Neural cell (in vitro differentiated cells): ENCODE data around the gene HDAC9.

Experiments
- CTCF ChIP-seq: fragments of 450-650 bp; IDR thresholded peaks from 2 replicates; pipeline ENCODE4 v1.5.1; 2014; ENCODE audit warnings: antibody characterized with exemption, mild to moderate bottlenecking, moderate library complexity; ENCODE audit not compliant: poor library complexity, severe bottlenecking
- EZH2 ChIP-seq: fragments of 200-600, 300-800 bp; shearing (Covaris generic), sonication (generic); IDR thresholded peaks from 2 replicates; pipeline ENCODE4 v1.6.1; 2014; ENCODE audit warnings: antibody characterized with exemption, low read length, borderline replicate concordance, mild to moderate bottlenecking; ENCODE audit not compliant: insufficient read depth, poor library complexity, severe bottlenecking
- POLR2AphosphoS5 ChIP-seq: IDR thresholded peaks from 2 replicates; pipeline ENCODE4 v1.6.1; 2012
- REST ChIP-seq: IDR thresholded peaks from 2 replicates; pipeline ENCODE4 v1.6.1; 2012; ENCODE audit warnings: borderline replicate concordance

- no peak for TF ChIP-seq REST
- no peak for TF ChIP-seq CTCF
- TF ChIP-seq POLR2AphosphoS5, result peak; percentile 80
- no peak for TF ChIP-seq EZH2
These were observed 4.0 kb downstream of the HDAC9 start for GRCh38 chr7:18499407-18500177.
